ENCODE measurements around the gene DNAJC5G. TPM values are rescaled to one million over a fixed set of nuclear protein-coding genes. Genes with fewer than 3 reads are reported as not detected.
A peak's percentile ranks its signal among the peaks of the same experiment; 100 is the strongest.

DNAJC5G gene
- total RNA-seq, 2 donors from 2014 or later = not detected

- intact Hi-C loops (cut with DNase I) = no loop called here
- Histone ChIP-seq H3K4me3 (no peak overlapping the region), H3K4me1 (peaks cover 7% of the 10 kb centered on the region), H3K36me3 (no peaks in the 10 kb centered on the region), H3K9ac (ENCODE audit: low read depth in 2 of 2, low read length in 2 of 2) (no peak overlapping the region), H3K9me3 (no peaks in the 10 kb centered on the region), H3K27me3 (peaks cover 37% of the 10 kb centered on the region), H3K27ac (no peak overlapping the region)
- no peak for TF ChIP-seq CTCF (IDR thresholded peaks at IDR 0.05)
- no peak for DNase-seq
Measured at GRCh38 chr2:27307287-27307544, 32.0 kb downstream of the DNAJC5G start.

DNA sequence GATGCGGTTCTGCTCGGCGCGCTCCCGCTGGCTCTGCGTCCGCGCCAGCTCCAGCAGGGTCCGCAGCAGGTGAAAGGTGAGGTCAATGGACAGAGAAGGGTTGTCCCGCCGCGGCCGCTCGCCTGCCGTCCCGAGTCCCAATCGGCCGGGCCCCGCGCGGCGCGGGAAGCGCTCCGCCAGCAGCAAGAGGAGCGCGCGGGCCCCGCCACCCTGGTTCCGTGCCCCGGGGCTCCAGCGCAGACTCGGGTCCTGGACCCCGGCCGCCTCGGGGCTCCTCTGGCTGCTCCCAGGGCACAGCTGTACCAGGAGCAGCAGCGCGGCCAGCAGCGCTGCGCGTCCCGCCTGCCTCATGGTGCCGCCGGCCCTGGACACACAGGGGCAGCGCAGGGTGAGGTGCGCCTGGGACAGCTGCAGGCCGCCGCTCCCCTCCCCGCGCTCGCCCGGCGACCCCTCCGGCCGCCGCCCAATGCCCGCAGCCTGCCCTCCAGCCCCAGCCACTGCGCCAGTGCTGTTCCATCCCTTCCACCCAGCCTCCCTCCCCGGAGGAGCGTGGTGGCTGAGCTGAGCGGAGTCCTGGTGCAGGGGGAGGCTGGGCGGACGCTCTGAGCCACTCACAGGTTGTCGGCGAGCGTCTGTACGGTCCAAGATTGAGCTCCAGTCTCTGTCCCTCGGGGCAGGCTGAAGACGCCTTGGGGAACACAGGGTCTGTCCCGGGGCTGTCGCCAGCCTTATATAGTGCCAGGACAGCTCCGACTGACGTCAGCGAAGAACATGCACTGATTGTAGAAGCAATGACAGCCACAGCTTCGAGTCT lies 32.5 kb downstream of the DNAJC5G start:
- peaks cover 37% of the 10 kb centered on the region for H3K27me3 ChIP-seq
- TF ChIP-seq CTCF (IDR thresholded peaks at IDR 0.05) = no peak
- peaks cover 7% of the 10 kb centered on the region for H3K4me1 ChIP-seq
- no peak overlapping the region for H3K27ac ChIP-seq
- intact Hi-C loops (cut with DNase I) = no loop called here
- no peak for DNase-seq
- no peaks in the 10 kb centered on the region for H3K9me3 ChIP-seq
- H3K36me3 ChIP-seq = no peaks in the 10 kb centered on the region
- no peak overlapping the region for H3K9ac ChIP-seq (ENCODE audit: low read depth in 2 of 2, low read length in 2 of 2)
- no peak overlapping the region for H3K4me3 ChIP-seq

DNA sequence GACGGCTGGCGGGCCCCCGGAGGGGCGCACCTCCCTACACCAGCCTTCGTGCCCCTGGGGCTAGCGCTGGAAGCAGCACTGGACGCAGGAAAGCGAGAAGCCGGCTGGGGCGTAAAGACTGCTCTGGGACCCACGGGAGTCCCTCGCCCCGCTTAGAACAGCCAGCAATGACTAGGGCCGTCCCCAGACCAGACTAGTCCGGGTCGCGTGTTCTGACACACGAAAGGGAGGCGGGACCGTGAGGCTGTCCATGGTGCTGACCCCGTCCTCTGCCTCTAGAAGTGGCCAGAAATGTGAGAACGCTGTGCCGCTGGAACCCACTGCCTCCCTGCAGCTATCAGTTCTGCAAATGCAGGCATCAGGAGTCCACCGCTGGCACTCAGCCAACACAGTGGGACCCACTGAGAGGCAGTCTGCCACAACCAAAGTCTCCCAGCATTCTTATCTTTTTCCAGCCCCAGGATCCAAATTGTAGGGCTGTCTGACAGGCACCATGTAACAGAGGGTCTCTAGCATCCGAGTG lies 33.2 kb downstream of the DNAJC5G start, which contains the start of gene UCN:
UCN (minus strand) TSS at position 87 of the 523 bp plus-strand sequence. CDS start 550 bp downstream, outside the sequence.
- intact Hi-C loops (cut with DNase I) = no loop called here
- DNase-seq = peak; percentile 29
- H3K4me3 ChIP-seq = no peak within 1 kb of the TSS
- H3K36me3 ChIP-seq = no peaks in the 10 kb centered on the region
- no peak within 1 kb of the TSS for H3K9ac ChIP-seq (ENCODE audit: low read depth in 2 of 2, low read length in 2 of 2)
- no peak for TF ChIP-seq CTCF (IDR thresholded peaks at IDR 0.05)
- peaks cover 7% of the 10 kb centered on the region for H3K4me1 ChIP-seq
- H3K27me3 ChIP-seq = peaks cover 37% of the 10 kb centered on the region
- no peak within 1 kb of the TSS for H3K27ac ChIP-seq
- no peaks in the 10 kb centered on the region for H3K9me3 ChIP-seq

- intact Hi-C loops (cut with DNase I) = no loop called here
- Histone ChIP-seq H3K27ac (no peak overlapping the region), H3K36me3 (no peaks in the 10 kb centered on the region), H3K9ac (ENCODE audit: low read depth in 2 of 2, low read length in 2 of 2) (no peak overlapping the region), H3K27me3 (peaks cover 37% of the 10 kb centered on the region), H3K4me1 (peaks cover 7% of the 10 kb centered on the region), H3K9me3 (no peaks in the 10 kb centered on the region), H3K4me3 (no peak overlapping the region)
- TF ChIP-seq CTCF (IDR thresholded peaks at IDR 0.05) = no peak
- DNase-seq = no peak
Measured at GRCh38 chr2:27309651-27310050, 34.4 kb downstream of the DNAJC5G start.

DNA sequence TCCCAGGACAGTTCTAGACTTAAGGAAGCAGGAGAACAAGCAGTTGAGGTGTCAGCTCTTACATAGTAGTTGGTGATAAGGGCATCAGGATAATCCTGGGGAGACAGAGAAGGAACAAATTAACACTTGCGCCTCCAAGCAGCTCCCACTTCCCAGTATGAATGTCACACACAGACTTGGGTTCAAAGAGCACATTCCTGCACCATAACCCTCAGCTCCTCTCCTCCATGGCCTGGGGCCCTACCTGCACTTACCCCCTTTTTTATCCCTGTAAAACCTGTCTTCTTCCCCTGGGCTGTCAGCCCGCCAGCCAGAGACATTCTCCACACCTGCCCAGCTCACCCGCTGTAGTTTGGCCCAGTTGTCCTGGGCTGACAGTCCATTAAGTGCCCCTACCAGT lies 36.9 kb downstream of the DNAJC5G start:
- intact Hi-C loops (cut with DNase I) = no loop called here
- no peaks in the 10 kb centered on the region for H3K4me1 ChIP-seq

More for the DNA sequence above, 36.9 kb downstream of the DNAJC5G start:
- Histone ChIP-seq H3K4me3 (no peak overlapping the region), H3K9me3 (no peaks in the 10 kb centered on the region), H3K9ac (ENCODE audit: low read depth in 2 of 2, low read length in 2 of 2) (no peak overlapping the region), H3K36me3 (no peaks in the 10 kb centered on the region), H3K27ac (no peak overlapping the region), H3K27me3 (peaks cover 18% of the 10 kb centered on the region)
- no peak for DNase-seq
- TF ChIP-seq CTCF (IDR thresholded peaks at IDR 0.05) = no peak

Measured in colonic mucosa (tissue), 4 donors.